Panc1 (cell line): ENCODE measurements around the gene OVOL2. TPM values are rescaled to one million over a fixed set of nuclear protein-coding genes. Genes with fewer than 3 reads are reported as not detected.
"Not testable (repeated sequence)": the region's sequence is repeated elsewhere in the genome, so short reads cannot be mapped to it uniquely, and the experiment has no call there.

Source experiments
- ATAC-seq: fragments of 200-7000 bp; cut with Tn5 transposase; 2 replicates; pipeline ENCODE4 v1.9.1; 2020; ENCODE audit warnings: mild to moderate bottlenecking, moderate library complexity
- BruUV-seq: library from RNA; stranded (reverse); fragments of 400-500 nt; replicated peaks from 2 replicates; lab custom pipeline; 2021; lab: Mats Ljungman, UMichigan
- CTCF ChIA-PET: fragments of 300-600 bp; sonication (Branson Sonifier 250); formaldehyde crosslinking; loops from one replicate; lab custom pipeline; 2022; ENCODE audit warnings: antibody characterized with exemption; lab: Charles Lee
- POLR2A ChIA-PET: fragments of 300-600 bp; sonication (Branson Sonifier 250); formaldehyde crosslinking; loops from one replicate; lab custom pipeline; 2022; ENCODE audit warnings: antibody characterized with exemption; lab: Charles Lee
- DNase-seq: peaks from one replicate; pipeline ENCODE4 v3.0.0-alpha.2; 2010; ENCODE audit warnings: low read depth, low spot score
- H3K27ac ChIP-seq: 2 replicates; pipeline ENCODE4 v1.5.1; 2011; ENCODE audit warnings: mild to moderate bottlenecking, low read length, inconsistent platforms
- H3K27me3 ChIP-seq: fragments of 200-500 bp; sonication (Bioruptor generic); 2 replicates; pipeline ENCODE4 v1.6.0; 2014; ENCODE audit warnings: low read length, inconsistent platforms; ENCODE audit not compliant: control insufficient read depth, insufficient read depth
- H3K36me3 ChIP-seq: fragments of 200-500 bp; sonication (Bioruptor generic); 2 replicates; pipeline ENCODE4 v1.5.1; 2014; ENCODE audit warnings: inconsistent platforms, mild to moderate bottlenecking, low read length, moderate library complexity; ENCODE audit not compliant: control insufficient read depth, insufficient read depth
- H3K4me1 ChIP-seq: 2 replicates; pipeline ENCODE4 v1.5.1; 2011; ENCODE audit warnings: inconsistent platforms, mild to moderate bottlenecking, low read length, moderate library complexity; ENCODE audit not compliant: control insufficient read depth, insufficient read depth
- H3K4me3 ChIP-seq, 2 experiments: 2 replicates each; pipeline ENCODE4 v1.5.1; 2011 to 2012; ENCODE audit warnings: low read depth in 2 of 2, low read length in 2 of 2, mild to moderate bottlenecking in 2 of 2, inconsistent platforms in 1 of 2, moderate library complexity in 1 of 2
- H3K9me3 ChIP-seq: fragments of 200-500 bp; sonication (Bioruptor generic); 2 replicates; pipeline ENCODE4 v1.5.1; 2014; ENCODE audit warnings: low read depth, mild to moderate bottlenecking, inconsistent platforms, low read length, moderate library complexity; ENCODE audit not compliant: control insufficient read depth, insufficient read depth
- CTCF ChIP-seq: fragments of 450-650 bp; IDR thresholded peaks from 2 replicates; pipeline ENCODE4 v1.5.1; 2017; ENCODE audit warnings: mild to moderate bottlenecking
- POLR2AphosphoS5 ChIP-seq: IDR thresholded peaks from 2 replicates; pipeline ENCODE4 v1.6.1; 2012; ENCODE audit warnings: mild to moderate bottlenecking, low read depth, low read length, moderate library complexity
- SIN3A ChIP-seq: IDR thresholded peaks from 2 replicates; pipeline ENCODE4 v1.6.1; 2012; ENCODE audit warnings: low read depth, mild to moderate bottlenecking, low read length, moderate library complexity, borderline replicate concordance; ENCODE audit not compliant: insufficient read depth
- TCF7L2 ChIP-seq: IDR thresholded peaks from 2 replicates; pipeline ENCODE4 v1.6.1; 2011; ENCODE audit warnings: mild to moderate bottlenecking, low read depth, low read length, inconsistent platforms
- in situ Hi-C: cut with HindIII; loops from 2 replicates; pipeline ENCODE4 v1.10.0; 2016; ENCODE audit warnings: low sequenced_read_pairs, low pct_unique_long_range_greater_than_20kb
- intact Hi-C: fragments of 100-400 bp; cut with micrococcal nuclease; formaldehyde crosslinking; loops from one replicate; pipeline ENCODE4 v1.10.0; 2022; ENCODE audit not compliant: unreplicated experiment
- total RNA-seq: library from RNA; stranded (reverse); gene quantifications from one replicate; pipeline ENCODE4 v1.2.1, GENCODE V29; 2021; ENCODE audit not compliant: unreplicated experiment
- TF ChIP-seq, protein P1 (sequence below), 2 experiments: IDR thresholded peaks; 2 replicates each; pipeline ENCODE4 v1.6.1; 2011 to 2012; ENCODE audit warnings: low read depth in 2 of 2, control low read depth in 1 of 2, low read length in 1 of 2, mild to moderate bottlenecking in 1 of 2, moderate library complexity in 1 of 2; ENCODE audit not compliant: insufficient read depth in 1 of 2

Gene OVOL2
- total RNA-seq, 1 experiment from 2014 or later: 0.77 TPM

DNA sequence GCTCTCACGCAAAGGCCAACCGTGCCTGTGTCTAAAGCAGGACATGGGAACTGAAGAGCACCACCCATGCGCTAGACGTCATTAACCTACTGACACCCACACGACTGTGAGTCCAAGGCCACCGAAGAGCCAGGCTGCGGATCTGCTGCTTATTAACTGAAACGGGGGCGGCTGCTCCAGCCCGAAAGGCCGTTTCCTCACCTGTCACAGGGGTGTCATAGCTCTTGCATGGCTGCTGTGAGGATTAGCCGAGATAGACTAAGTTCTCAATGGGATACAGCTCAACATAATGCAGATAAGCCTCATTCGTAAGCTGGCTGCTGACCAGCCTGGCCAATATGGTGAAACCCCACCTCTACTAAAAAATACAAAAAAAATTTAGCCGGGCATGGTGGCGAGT, 26.7 kb downstream of the OVOL2 start:
- H3K36me3 ChIP-seq: no peaks in the 10 kb centered on the region
- no peak overlapping the region for H3K4me3 ChIP-seq
- no peak for TF ChIP-seq CTCF
- TF ChIP-seq SIN3A: no peak
- TF ChIP-seq, protein P1, sequence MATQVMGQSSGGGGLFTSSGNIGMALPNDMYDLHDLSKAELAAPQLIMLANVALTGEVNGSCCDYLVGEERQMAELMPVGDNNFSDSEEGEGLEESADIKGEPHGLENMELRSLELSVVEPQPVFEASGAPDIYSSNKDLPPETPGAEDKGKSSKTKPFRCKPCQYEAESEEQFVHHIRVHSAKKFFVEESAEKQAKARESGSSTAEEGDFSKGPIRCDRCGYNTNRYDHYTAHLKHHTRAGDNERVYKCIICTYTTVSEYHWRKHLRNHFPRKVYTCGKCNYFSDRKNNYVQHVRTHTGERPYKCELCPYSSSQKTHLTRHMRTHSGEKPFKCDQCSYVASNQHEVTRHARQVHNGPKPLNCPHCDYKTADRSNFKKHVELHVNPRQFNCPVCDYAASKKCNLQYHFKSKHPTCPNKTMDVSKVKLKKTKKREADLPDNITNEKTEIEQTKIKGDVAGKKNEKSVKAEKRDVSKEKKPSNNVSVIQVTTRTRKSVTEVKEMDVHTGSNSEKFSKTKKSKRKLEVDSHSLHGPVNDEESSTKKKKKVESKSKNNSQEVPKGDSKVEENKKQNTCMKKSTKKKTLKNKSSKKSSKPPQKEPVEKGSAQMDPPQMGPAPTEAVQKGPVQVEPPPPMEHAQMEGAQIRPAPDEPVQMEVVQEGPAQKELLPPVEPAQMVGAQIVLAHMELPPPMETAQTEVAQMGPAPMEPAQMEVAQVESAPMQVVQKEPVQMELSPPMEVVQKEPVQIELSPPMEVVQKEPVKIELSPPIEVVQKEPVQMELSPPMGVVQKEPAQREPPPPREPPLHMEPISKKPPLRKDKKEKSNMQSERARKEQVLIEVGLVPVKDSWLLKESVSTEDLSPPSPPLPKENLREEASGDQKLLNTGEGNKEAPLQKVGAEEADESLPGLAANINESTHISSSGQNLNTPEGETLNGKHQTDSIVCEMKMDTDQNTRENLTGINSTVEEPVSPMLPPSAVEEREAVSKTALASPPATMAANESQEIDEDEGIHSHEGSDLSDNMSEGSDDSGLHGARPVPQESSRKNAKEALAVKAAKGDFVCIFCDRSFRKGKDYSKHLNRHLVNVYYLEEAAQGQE (IDR thresholded peaks at IDR 0.05; ENCODE audit: insufficient read depth in 1 of 2, low read depth in 2 of 2, low read length in 1 of 2): no peak
- no peak for TF ChIP-seq POLR2AphosphoS5
- TF ChIP-seq TCF7L2: no peak
- no peak overlapping the region for H3K27ac ChIP-seq
- in situ Hi-C loops (no loop called here), intact Hi-C loops (no loop called here)
- ChIA-PET CTCF (no interaction called here), POLR2A (no interaction called here)
- peaks cover 4% of the 10 kb centered on the region for H3K4me1 ChIP-seq
- no peak for ATAC-seq
- H3K27me3 ChIP-seq: no peaks in the 10 kb centered on the region
- no peak for DNase-seq
- H3K9me3 ChIP-seq: no peaks in the 10 kb centered on the region
- no TSS peak for BruUV-seq

DNA sequence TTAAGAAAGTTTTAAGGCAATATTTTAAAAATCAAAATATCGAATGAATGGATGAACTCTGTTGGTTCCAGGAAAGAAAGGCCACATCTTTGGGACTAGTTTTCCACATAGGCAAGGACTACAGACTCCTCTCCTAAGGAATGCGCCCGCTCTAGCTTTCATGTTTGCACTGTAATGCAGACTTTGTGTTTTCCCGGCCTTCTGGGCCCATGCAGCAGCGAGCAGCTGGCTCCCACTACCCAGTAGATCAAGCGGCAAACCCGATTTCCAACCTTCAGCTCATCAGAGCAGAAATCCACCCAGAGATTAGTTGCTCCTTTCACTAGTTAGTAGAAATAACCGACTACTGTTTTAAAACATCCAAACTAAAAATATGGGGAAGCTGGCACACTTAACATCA, 27.7 kb downstream of the OVOL2 start:
- intact Hi-C loops (no loop called here), in situ Hi-C loops (no loop called here)
- Histone ChIP-seq H3K27ac (no peak overlapping the region), H3K4me1 (peaks cover 4% of the 10 kb centered on the region), H3K4me3 (no peak overlapping the region), H3K9me3 (no peaks in the 10 kb centered on the region), H3K36me3 (no peaks in the 10 kb centered on the region), H3K27me3 (no peaks in the 10 kb centered on the region)
- no TSS peak for BruUV-seq
- TF ChIP-seq, protein P1 (IDR thresholded peaks at IDR 0.05; ENCODE audit: insufficient read depth in 1 of 2, low read depth in 2 of 2, low read length in 1 of 2): no peak
- no peak for TF ChIP-seq TCF7L2
- no peak for TF ChIP-seq SIN3A
- no peak for TF ChIP-seq CTCF
- TF ChIP-seq POLR2AphosphoS5: no peak
- ATAC-seq: no peak
- ChIA-PET CTCF (no interaction called here), POLR2A (no interaction called here)
- DNase-seq: no peak

DNA sequence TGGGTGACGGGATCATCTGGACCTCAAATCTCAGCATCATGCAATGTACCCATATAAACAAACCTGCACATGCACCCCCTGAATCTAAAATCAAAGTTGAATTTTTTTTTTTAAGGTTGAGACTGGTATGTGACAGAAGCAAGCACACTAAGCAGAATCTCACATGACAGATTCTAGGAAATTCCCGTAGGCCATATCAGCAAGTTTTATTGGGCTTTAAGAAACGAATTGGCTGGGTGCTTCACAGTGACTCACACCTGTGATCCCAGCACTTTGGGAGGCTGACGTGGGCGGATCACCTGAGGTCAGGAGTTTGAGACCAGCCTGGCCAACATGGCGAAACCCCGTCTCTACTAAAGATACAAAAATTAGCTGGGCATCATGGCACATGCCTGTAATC, 30.7 kb downstream of the OVOL2 start:
- H3K27me3 ChIP-seq, H3K9me3 ChIP-seq, in situ Hi-C loops, POLR2A ChIA-PET, intact Hi-C loops, H3K36me3 ChIP-seq, H3K27ac ChIP-seq, CTCF ChIA-PET, ATAC-seq, H3K4me1 ChIP-seq, DNase-seq, H3K4me3 ChIP-seq, BruUV-seq: not testable (repeated sequence)
